ENCODE results near the gene AMMECR1. TPM values are rescaled to one million over a fixed set of nuclear protein-coding genes. Genes with fewer than 3 reads are reported as not detected.

Gene AMMECR1
- total RNA-seq, 3 donors from 2014 or later (not counting 1 experiment from before 2014, with no cell fraction given): 10.0 to 16.7 (median 11.5) TPM

DNA sequence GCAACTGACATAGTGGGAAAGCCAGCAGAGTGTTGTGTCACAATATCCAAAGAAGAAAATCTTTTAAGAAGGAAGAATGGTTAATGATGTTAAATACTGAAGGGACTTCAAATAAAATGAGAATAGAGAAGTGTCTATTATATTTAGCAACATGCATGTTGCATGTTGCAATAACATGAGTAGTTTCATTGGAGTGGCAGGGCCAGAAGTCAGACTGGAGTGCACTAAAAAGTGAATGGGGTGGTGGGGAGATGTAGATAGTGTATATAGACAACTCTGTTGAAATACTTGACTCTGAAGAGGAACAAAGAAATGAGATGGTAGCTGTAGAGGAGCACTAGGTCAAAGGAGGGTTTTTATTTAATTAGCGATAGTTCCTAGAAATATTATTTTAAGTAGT is 9.5 kb upstream of the AMMECR1 start:
- Histone ChIP-seq H3K4me1 (ENCODE audit: control insufficient read depth, insufficient read depth, low read length) (no peaks in the 10 kb centered on the region), H3K27ac (ENCODE audit: low read length) (no peak overlapping the region), H3K36me3 (ENCODE audit: control insufficient read depth, insufficient read depth, low read length) (no peaks in the 10 kb centered on the region), H3K9me3 (ENCODE audit: control insufficient read depth, insufficient read depth, low read length) (no peaks in the 10 kb centered on the region), H3K27me3 (ENCODE audit: control insufficient read depth, insufficient read depth, low read length) (no peaks in the 10 kb centered on the region), H3K4me3 (ENCODE audit: low read length) (no peak overlapping the region)
- Mint-ChIP-seq H3K4me3 (no peak overlapping the region), H3K27me3 (ENCODE audit: low read depth in 2 of 2) (peaks cover 8 to 25% of the 10 kb centered on the region in 2 donors), H3K4me1 (no peaks in the 10 kb centered on the region), H3K9me3 (no peaks in the 10 kb centered on the region), H3K36me3 (no peaks in the 10 kb centered on the region), H3K27ac (no peak overlapping the region)
- no CpG with 5 or more reads among the region's 1 CpG for whole genome bisulfite sequencing (ENCODE audit: insufficient coverage)
- DNase-seq (no peak), ATAC-seq (no peak)
- intact Hi-C loops (cut with micrococcal nuclease): no loop called here
- TF ChIP-seq, protein P1, sequence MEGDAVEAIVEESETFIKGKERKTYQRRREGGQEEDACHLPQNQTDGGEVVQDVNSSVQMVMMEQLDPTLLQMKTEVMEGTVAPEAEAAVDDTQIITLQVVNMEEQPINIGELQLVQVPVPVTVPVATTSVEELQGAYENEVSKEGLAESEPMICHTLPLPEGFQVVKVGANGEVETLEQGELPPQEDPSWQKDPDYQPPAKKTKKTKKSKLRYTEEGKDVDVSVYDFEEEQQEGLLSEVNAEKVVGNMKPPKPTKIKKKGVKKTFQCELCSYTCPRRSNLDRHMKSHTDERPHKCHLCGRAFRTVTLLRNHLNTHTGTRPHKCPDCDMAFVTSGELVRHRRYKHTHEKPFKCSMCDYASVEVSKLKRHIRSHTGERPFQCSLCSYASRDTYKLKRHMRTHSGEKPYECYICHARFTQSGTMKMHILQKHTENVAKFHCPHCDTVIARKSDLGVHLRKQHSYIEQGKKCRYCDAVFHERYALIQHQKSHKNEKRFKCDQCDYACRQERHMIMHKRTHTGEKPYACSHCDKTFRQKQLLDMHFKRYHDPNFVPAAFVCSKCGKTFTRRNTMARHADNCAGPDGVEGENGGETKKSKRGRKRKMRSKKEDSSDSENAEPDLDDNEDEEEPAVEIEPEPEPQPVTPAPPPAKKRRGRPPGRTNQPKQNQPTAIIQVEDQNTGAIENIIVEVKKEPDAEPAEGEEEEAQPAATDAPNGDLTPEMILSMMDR (IDR thresholded peaks at IDR 0.05): no peak

DNA sequence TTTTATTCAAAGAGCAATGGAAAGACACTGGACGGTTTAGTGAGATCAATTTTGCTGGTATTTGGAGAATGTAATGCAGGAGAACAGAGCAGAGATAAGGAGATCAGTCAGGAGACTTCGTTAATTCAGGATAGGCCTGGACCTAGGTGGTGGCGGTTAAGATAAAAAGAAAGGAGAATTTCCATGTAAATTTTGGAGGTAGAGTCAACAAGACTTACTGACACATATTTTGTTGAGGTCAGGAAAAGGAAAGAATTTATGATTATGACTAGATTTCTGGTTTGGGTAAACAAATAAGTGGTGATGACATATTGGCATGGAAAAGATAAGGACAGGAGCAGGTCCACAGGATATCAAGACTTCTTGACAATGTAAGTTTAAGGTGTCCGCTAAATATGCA is 8.8 kb upstream of the AMMECR1 start:
- H3K9me3 ChIP-seq (ENCODE audit: control insufficient read depth, insufficient read depth, low read length): no peaks in the 10 kb centered on the region
- H3K27ac Mint-ChIP-seq: no peak overlapping the region
- intact Hi-C loops (cut with micrococcal nuclease): no loop called here
- no peak for ATAC-seq
- H3K4me3 ChIP-seq (ENCODE audit: low read length): no peak overlapping the region
- no peaks in the 10 kb centered on the region for H3K36me3 Mint-ChIP-seq
- no peaks in the 10 kb centered on the region for H3K4me1 ChIP-seq (ENCODE audit: control insufficient read depth, insufficient read depth, low read length)
- no peak overlapping the region for H3K27ac ChIP-seq (ENCODE audit: low read length)
- no peak overlapping the region for H3K4me3 Mint-ChIP-seq
- H3K36me3 ChIP-seq (ENCODE audit: control insufficient read depth, insufficient read depth, low read length): no peaks in the 10 kb centered on the region
- WGBS (ENCODE audit: insufficient coverage): 93% methylated on average over 4 of the region's 4 CpGs
- TF ChIP-seq, protein P1 (IDR thresholded peaks at IDR 0.05): no peak
- peaks cover 8 to 25% of the 10 kb centered on the region in 2 donors for H3K27me3 Mint-ChIP-seq (ENCODE audit: low read depth in 2 of 2)
- H3K9me3 Mint-ChIP-seq: no peaks in the 10 kb centered on the region
- no peaks in the 10 kb centered on the region for H3K4me1 Mint-ChIP-seq
- DNase-seq: no peak
- H3K27me3 ChIP-seq (ENCODE audit: control insufficient read depth, insufficient read depth, low read length): no peaks in the 10 kb centered on the region

DNA sequence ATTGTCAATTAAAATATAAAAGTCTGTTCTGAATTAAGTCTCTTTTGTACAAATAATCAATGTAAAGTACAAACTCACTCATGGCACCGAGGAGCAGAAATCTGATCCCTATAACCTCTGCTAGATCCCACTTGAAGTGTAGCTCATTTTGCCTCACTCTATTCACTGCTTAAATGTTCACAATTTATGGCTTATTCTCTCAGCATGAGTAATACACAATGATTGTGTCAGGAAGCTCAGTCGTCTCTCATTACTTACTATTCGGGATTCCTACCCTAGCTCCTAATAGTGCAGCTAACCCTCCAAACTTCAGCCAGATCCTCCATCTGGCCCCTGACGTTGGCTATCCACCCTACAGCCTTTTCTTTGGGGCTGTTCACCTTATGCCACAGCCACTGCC is 4.7 kb upstream of the AMMECR1 start:
- DNase-seq (no peak), ATAC-seq (no peak)
- intact Hi-C loops (cut with micrococcal nuclease): no loop called here
- H3K27ac Mint-ChIP-seq: no peak overlapping the region
- Histone ChIP-seq H3K36me3 (ENCODE audit: control insufficient read depth, insufficient read depth, low read length) (no peaks in the 10 kb centered on the region), H3K27ac (ENCODE audit: low read length) (no peak overlapping the region), H3K27me3 (ENCODE audit: control insufficient read depth, insufficient read depth, low read length) (no peaks in the 10 kb centered on the region), H3K9me3 (ENCODE audit: control insufficient read depth, insufficient read depth, low read length) (no peaks in the 10 kb centered on the region), H3K4me1 (ENCODE audit: control insufficient read depth, insufficient read depth, low read length) (peaks cover 5% of the 10 kb centered on the region), H3K4me3 (ENCODE audit: low read length) (no peak overlapping the region)
- H3K27me3 Mint-ChIP-seq (ENCODE audit: low read depth in 2 of 2): peaks cover 8 to 25% of the 10 kb centered on the region in 2 donors
- H3K36me3 Mint-ChIP-seq: no peaks in the 10 kb centered on the region
- H3K4me3 Mint-ChIP-seq: no peak overlapping the region
- WGBS (ENCODE audit: insufficient coverage): 95% methylated on average over 4 of the region's 4 CpGs
- no peaks in the 10 kb centered on the region for H3K9me3 Mint-ChIP-seq
- no peaks in the 10 kb centered on the region for H3K4me1 Mint-ChIP-seq
- TF ChIP-seq, protein P1 (IDR thresholded peaks at IDR 0.05): no peak

DNA sequence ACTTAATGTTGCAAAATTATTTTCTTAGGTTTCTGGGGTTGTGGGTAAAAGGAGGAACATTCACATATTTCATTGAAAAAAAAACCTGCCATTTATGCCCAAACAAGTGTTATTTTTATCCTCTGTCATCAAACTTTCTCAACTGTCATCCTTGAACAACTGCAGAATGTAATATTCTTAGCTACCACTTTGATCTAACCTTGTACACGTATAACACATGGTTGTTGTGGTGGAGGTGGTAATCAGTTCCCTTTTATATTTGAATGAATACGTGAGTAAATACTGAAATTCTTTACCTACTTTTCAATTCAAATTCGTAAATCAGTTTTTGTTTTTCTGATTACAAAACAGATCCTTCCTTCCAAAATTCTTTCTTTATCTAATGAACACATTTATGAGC is 3.8 kb upstream of the AMMECR1 start:
- Histone ChIP-seq H3K4me3 (ENCODE audit: low read length) (no peak overlapping the region), H3K27me3 (ENCODE audit: control insufficient read depth, insufficient read depth, low read length) (no peaks in the 10 kb centered on the region), H3K9me3 (ENCODE audit: control insufficient read depth, insufficient read depth, low read length) (no peaks in the 10 kb centered on the region), H3K36me3 (ENCODE audit: control insufficient read depth, insufficient read depth, low read length) (no peaks in the 10 kb centered on the region), H3K27ac (ENCODE audit: low read length) (no peak overlapping the region), H3K4me1 (ENCODE audit: control insufficient read depth, insufficient read depth, low read length) (peaks cover 5% of the 10 kb centered on the region)
- intact Hi-C loops (cut with micrococcal nuclease): no loop called here
- ATAC-seq: no peak
- Mint-ChIP-seq H3K27ac (no peak overlapping the region), H3K4me3 (no peak overlapping the region), H3K4me1 (peaks cover 0 to 3% of the 10 kb centered on the region in 2 donors), H3K36me3 (no peaks in the 10 kb centered on the region), H3K27me3 (ENCODE audit: low read depth in 2 of 2) (peaks cover 8 to 25% of the 10 kb centered on the region in 2 donors), H3K9me3 (no peaks in the 10 kb centered on the region)
- TF ChIP-seq, protein P1 (IDR thresholded peaks at IDR 0.05): no peak
- no CpG with 5 or more reads among the region's 3 CpGs for WGBS (ENCODE audit: insufficient coverage)
- peak in 1 of 2 donors; percentile 13 for DNase-seq

Data from natural killer cell (primary cell).